Breast epithelium (tissue), 3 donors: ENCODE results near the gene CUBN.

Experiments
- POLR2A ChIP-seq: fragments of 450-650 bp; IDR thresholded peaks from one replicate; pipeline ENCODE4 v1.6.1; 2016; ENCODE audit warnings: antibody characterized with exemption, mild to moderate bottlenecking, moderate library complexity
- POLR2AphosphoS5 ChIP-seq, 3 donors: sonication (generic); formaldehyde crosslinking; IDR thresholded peaks; one replicate each; pipeline ENCODE4 v1.6.1; 2017; ENCODE audit warnings: antibody characterized with exemption in 3 of 3
- TF ChIP-seq, protein P1 (sequence below), 3 donors: fragments of 450-650 bp; IDR thresholded peaks; one replicate each; pipeline ENCODE4 v1.5.1; 2016 to 2017; ENCODE audit warnings: antibody characterized with exemption in 3 of 3, mild to moderate bottlenecking in 3 of 3, moderate library complexity in 3 of 3

DNA sequence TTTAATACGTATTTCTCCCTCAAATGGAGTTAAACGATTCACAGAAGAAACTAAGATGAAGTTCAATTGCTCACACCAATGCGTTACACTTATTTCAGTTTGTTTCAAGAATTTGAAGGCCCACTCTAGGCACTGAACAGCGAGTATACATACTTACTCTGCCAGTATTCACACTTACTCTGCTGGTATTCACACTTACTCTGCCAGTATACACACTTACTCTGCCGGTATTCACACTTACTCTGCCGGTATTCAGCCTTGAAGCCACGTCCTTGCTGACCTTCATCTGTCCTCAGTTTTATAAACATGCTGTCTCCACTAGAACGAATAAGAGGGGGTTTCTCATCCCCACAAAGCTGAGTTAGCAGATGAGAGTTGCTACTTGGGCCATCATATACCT is 86.0 kb downstream of the CUBN start:
- TF ChIP-seq POLR2AphosphoS5 (IDR thresholded peaks at IDR 0.05) (no peak), POLR2A (no peak)
- TF ChIP-seq, protein P1, sequence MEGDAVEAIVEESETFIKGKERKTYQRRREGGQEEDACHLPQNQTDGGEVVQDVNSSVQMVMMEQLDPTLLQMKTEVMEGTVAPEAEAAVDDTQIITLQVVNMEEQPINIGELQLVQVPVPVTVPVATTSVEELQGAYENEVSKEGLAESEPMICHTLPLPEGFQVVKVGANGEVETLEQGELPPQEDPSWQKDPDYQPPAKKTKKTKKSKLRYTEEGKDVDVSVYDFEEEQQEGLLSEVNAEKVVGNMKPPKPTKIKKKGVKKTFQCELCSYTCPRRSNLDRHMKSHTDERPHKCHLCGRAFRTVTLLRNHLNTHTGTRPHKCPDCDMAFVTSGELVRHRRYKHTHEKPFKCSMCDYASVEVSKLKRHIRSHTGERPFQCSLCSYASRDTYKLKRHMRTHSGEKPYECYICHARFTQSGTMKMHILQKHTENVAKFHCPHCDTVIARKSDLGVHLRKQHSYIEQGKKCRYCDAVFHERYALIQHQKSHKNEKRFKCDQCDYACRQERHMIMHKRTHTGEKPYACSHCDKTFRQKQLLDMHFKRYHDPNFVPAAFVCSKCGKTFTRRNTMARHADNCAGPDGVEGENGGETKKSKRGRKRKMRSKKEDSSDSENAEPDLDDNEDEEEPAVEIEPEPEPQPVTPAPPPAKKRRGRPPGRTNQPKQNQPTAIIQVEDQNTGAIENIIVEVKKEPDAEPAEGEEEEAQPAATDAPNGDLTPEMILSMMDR (IDR thresholded peaks at IDR 0.05): no peak
